Activated T-helper 17 cell treated with anti-CD3 and anti-CD28 coated beads, Interleukin-2, amount 50 U/mL, for 72 hours (primary cell): ENCODE results near the gene ACACB. TPM values are rescaled to one million over a fixed set of nuclear protein-coding genes. Genes with fewer than 3 reads are reported as not detected.
"Not testable (repeated sequence)": the region's sequence is repeated elsewhere in the genome, so short reads cannot be mapped to it uniquely, and the experiment has no call there.

Source experiments
- ATAC-seq: fragments of 150-1000 bp; cut with Tn5 transposase; replicated peaks from 2 replicates; pipeline ENCODE4 v1.10.0; 2021; ENCODE audit warnings: mild to moderate bottlenecking, moderate library complexity
- H3K27ac Mint-ChIP-seq: one replicate; pipeline ENCODE4 v1.8.0; 2022; ENCODE audit warnings: mixed read lengths
- H3K27me3 Mint-ChIP-seq: one replicate; pipeline ENCODE4 v1.8.0; 2022; ENCODE audit warnings: mixed read lengths
- H3K36me3 Mint-ChIP-seq: one replicate; pipeline ENCODE4 v1.8.0; 2022; ENCODE audit warnings: low read depth, mild to moderate bottlenecking, mixed read lengths
- H3K4me1 Mint-ChIP-seq: one replicate; pipeline ENCODE4 v1.8.0; 2022; ENCODE audit warnings: mixed read lengths
- H3K4me3 Mint-ChIP-seq: one replicate; pipeline ENCODE4 v1.8.0; 2022; ENCODE audit warnings: mild to moderate bottlenecking, mixed read lengths
- H3K9me3 Mint-ChIP-seq: one replicate; pipeline ENCODE4 v1.8.0; 2022; ENCODE audit warnings: mixed read lengths
- total RNA-seq, 2 donors: library from RNA; stranded (reverse); gene quantifications; one replicate each; pipeline ENCODE4 v1.2.3, GENCODE V29; 2022

The ACACB gene
- total RNA-seq, 2 donors from 2014 or later: 7.4 to 17.3 TPM

- Mint-ChIP-seq H3K4me1 (no peaks in the 10 kb centered on the region), H3K27me3 (no peaks in the 10 kb centered on the region), H3K4me3 (no peak overlapping the region), H3K36me3 (peaks cover 39% of the 10 kb centered on the region), H3K9me3 (no peaks in the 10 kb centered on the region), H3K27ac (no peak overlapping the region)
- ATAC-seq: no peak
Measured at GRCh38 chr12:109167781-109168180, 51.4 kb downstream of the ACACB start.

GRCh38 chr12:109169262-109169661 lies 52.9 kb downstream of the ACACB start:
- no peaks in the 10 kb centered on the region for H3K9me3 Mint-ChIP-seq
- H3K36me3 Mint-ChIP-seq: peaks cover 50% of the 10 kb centered on the region
- H3K4me3 Mint-ChIP-seq: no peak overlapping the region
- H3K27me3 Mint-ChIP-seq: no peaks in the 10 kb centered on the region
- no peaks in the 10 kb centered on the region for H3K4me1 Mint-ChIP-seq
- no peak for ATAC-seq
- no peak overlapping the region for H3K27ac Mint-ChIP-seq

GRCh38 chr12:109169686-109170085 lies 53.3 kb downstream of the ACACB start:
- no peak for ATAC-seq
- Mint-ChIP-seq H3K36me3 (peaks cover 50% of the 10 kb centered on the region), H3K4me3 (no peak overlapping the region), H3K27me3 (no peaks in the 10 kb centered on the region), H3K27ac (no peak overlapping the region), H3K9me3 (no peaks in the 10 kb centered on the region), H3K4me1 (no peaks in the 10 kb centered on the region)

DNA sequence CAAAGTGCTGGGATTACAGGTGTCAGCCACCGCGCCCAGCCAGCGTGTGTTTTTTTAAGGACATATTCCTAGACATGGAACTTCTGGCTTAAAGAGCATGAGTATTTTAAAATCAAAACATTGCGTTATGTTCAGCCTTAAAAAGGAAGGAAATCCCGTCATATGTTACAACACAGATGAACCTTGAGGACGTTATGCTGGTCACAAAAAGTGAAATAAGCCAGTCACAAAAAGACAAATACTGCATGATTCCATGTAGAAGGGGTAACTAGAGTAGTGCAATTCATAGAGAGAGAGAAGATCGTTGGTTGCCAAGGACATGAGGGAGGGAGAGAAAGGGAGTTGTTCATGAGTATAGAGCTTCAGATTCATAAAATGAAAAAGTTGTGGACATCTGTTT lies 53.9 kb downstream of the ACACB start:
- Mint-ChIP-seq H3K27ac (no peak overlapping the region), H3K4me3 (no peak overlapping the region), H3K27me3 (no peaks in the 10 kb centered on the region), H3K36me3 (peaks cover 50% of the 10 kb centered on the region), H3K9me3 (no peaks in the 10 kb centered on the region), H3K4me1 (no peaks in the 10 kb centered on the region)
- ATAC-seq: no peak

DNA sequence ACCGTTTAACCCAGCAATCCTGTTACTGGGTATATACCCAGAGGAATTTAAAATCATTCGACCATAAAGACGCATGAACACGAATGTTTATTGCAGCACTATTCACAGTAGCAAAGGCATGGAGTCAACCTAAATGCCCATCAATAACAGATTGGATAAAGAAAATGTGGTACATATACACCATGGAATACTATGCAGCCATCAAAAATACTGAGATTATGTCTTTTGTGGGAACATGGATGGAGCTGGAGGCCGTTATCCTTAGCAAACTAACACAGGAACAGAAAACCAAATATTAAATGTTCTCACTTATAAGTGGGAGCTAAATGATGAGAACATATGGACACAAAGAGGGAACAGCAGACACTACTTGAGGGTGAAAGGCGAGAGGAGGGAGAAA lies 56.4 kb downstream of the ACACB start:
- H3K9me3 Mint-ChIP-seq, H3K4me1 Mint-ChIP-seq, H3K4me3 Mint-ChIP-seq, H3K27me3 Mint-ChIP-seq, H3K27ac Mint-ChIP-seq, ATAC-seq: not testable (repeated sequence)
- H3K36me3 Mint-ChIP-seq: peaks cover 48% of the 10 kb centered on the region

DNA sequence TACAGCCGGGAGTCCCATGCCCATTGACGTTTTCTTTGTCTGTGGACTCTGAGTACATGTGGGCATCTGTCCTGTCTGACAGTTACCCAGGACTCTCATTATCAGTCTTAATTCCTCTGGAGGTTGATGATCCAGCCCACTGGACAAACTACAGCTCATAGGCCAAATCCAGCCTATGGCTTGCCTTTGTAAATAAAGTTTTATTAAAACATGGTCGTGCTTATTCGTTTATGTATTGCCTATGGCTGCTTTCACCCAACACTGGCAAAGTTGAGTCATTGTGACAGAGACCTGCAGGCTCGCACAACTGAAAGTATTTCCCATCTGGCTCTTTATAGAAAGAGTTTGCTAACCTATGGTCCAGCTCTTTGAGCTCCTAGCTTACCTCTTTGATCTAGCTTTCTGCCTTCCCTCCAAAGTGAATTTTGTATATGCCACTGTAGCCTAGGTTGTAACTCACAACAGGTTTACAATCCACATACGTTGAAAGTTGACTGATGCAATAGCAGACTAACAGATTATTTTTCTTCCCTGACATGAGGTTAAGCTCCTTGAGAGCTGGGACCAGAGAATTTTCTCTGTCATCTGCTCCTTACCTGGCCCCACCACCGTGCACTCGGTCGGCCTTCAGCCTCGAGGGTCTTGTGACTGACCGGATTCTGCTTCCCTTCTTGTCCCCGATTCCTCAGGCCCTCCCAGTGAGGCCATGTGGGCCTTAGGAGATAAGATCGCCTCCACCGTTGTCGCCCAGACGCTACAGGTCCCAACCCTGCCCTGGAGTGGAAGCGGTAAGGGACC lies 57.3 kb downstream of the ACACB start:
- peaks cover 46% of the 10 kb centered on the region for H3K36me3 Mint-ChIP-seq
- H3K27me3 Mint-ChIP-seq: no peaks in the 10 kb centered on the region
- no peak for ATAC-seq
- H3K4me1 Mint-ChIP-seq: no peaks in the 10 kb centered on the region
- no peak overlapping the region for H3K4me3 Mint-ChIP-seq
- H3K9me3 Mint-ChIP-seq: no peaks in the 10 kb centered on the region
- H3K27ac Mint-ChIP-seq: no peak overlapping the region

DNA sequence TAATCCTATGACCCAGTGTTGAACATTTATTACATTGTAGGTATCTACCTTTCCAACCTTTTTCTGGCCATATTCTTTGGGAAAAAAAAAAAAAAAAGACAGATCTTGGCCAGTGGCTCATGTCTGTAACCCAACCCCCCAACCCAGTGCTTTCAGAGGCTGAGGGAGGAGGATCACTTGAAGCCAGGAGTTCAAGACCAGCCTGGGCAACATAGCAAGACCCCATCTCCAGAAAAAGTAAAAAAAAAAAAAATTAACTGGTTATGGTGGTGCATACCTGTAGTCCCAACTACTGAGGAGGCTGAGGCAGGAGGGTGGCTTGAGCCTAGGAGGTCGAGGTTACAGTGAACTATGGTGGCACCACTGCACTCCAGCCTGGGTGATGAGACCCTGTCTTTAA lies 58.1 kb downstream of the ACACB start:
- Mint-ChIP-seq H3K36me3 (peaks cover 48% of the 10 kb centered on the region), H3K27me3 (no peaks in the 10 kb centered on the region), H3K9me3 (no peaks in the 10 kb centered on the region), H3K4me3 (no peak overlapping the region), H3K4me1 (no peaks in the 10 kb centered on the region), H3K27ac (no peak overlapping the region)
- no peak for ATAC-seq

GRCh38 chr12:109178532-109178931 lies 62.1 kb downstream of the ACACB start:
- Mint-ChIP-seq H3K36me3 (peaks cover 41% of the 10 kb centered on the region), H3K4me3 (no peak overlapping the region), H3K4me1 (no peaks in the 10 kb centered on the region), H3K27me3 (no peaks in the 10 kb centered on the region), H3K27ac (no peak overlapping the region), H3K9me3 (no peaks in the 10 kb centered on the region)
- no peak for ATAC-seq

- no peak for ATAC-seq
- Mint-ChIP-seq H3K27me3 (no peaks in the 10 kb centered on the region), H3K36me3 (peaks cover 43% of the 10 kb centered on the region), H3K4me1 (no peaks in the 10 kb centered on the region), H3K27ac (no peak overlapping the region), H3K4me3 (no peak overlapping the region), H3K9me3 (no peaks in the 10 kb centered on the region)
Measured at GRCh38 chr12:109179927-109180326, 63.5 kb downstream of the ACACB start.

DNA sequence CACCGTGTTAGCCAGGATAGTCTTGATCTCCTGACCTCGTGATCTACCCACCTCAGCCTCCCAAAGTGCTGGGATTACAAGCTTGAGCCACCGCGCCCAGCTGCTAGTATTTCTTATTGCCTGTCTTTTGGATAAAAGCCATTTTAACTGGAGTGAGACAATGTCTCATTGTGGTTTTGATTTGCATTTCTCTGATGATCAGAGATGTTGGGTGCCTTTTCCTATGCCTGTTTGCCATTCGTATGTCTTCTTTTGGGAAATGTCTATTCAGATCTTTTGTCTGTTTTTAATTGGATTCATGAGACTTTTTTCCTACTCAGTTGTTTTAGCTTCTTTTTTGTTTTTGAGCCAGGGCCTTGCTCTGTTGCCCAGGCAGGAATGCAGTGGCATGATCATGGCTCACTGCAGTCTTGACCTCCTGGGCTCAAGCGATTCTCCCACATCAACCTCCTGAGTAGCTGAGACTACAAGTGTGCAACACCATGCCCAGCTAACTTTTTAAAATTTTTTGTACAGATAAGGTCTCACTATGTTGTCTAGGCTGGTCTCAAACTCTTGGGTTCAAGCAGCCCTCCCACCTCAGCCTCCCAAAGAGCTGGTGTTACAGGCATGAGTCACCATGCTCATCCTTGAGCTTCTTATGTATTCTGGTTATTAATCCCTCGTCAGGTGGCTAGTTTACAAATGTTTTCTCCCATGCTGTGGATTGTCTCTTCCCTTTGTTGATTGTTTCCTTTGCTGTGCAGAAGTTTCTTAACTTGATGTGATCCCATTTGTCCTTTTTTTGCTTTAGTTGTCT lies 65.9 kb downstream of the ACACB start:
- H3K9me3 Mint-ChIP-seq: no peaks in the 10 kb centered on the region
- no peaks in the 10 kb centered on the region for H3K4me1 Mint-ChIP-seq
- peaks cover 48% of the 10 kb centered on the region for H3K36me3 Mint-ChIP-seq
- no peak for ATAC-seq
- H3K27me3 Mint-ChIP-seq: no peaks in the 10 kb centered on the region
- H3K27ac Mint-ChIP-seq: peak overlapping the region; percentile 43
- H3K4me3 Mint-ChIP-seq: no peak overlapping the region

DNA sequence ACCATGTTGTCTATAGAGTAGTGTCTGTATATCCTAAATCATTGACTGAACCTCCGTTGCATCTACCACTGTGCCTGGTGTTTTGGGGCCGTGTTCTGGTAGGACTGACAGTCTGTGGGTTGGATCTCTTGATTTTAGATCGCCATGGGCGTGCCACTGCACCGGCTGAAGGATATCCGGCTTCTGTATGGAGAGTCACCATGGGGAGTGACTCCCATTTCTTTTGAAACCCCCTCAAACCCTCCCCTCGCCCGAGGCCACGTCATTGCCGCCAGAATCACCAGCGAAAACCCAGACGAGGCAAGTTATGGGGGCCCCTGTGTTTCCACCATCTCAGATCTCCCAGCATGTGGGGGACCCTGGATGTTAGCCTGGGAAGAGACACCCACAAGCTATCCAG lies 69.1 kb downstream of the ACACB start:
- Mint-ChIP-seq H3K4me3 (no peak overlapping the region), H3K27ac (no peak overlapping the region), H3K36me3 (peaks cover 29% of the 10 kb centered on the region), H3K27me3 (no peaks in the 10 kb centered on the region), H3K4me1 (no peaks in the 10 kb centered on the region), H3K9me3 (no peaks in the 10 kb centered on the region)
- no peak for ATAC-seq

DNA sequence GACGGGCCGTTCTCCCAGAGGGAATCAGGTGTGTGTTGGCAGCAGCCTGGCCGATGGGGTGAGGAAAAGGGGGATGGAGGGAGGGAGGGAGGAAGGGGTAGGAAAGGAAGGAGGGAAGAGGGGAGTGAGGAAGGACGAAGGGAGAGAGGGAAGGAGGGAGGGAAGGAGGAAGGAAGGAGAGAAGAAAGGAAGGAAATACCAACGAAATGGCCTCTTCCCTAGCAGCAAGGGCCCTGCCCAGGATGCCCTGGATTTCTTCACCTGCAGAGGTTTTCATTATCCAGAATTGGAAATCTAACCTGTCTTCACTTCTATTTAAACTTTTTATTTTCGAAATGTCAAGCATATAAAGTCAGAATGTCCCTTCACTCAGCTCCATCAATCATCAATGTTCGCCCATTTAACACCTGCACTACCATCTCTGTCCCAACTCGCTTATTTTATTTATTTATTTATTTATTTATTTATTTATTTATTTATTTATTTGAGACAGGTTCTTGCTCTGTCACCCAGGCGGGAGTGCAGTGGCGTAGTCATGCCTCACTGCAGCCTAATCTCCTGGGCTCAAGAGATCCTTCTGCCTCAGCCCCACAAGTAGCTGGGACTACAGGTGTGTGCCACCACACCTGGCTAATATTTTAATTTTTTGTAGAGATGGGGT lies 70.7 kb downstream of the ACACB start:
- peaks cover 17% of the 10 kb centered on the region for H3K36me3 Mint-ChIP-seq
- H3K27ac Mint-ChIP-seq: no peak overlapping the region
- no peaks in the 10 kb centered on the region for H3K9me3 Mint-ChIP-seq
- H3K27me3 Mint-ChIP-seq: no peaks in the 10 kb centered on the region
- no peaks in the 10 kb centered on the region for H3K4me1 Mint-ChIP-seq
- ATAC-seq: no peak
- H3K4me3 Mint-ChIP-seq: no peak overlapping the region

DNA sequence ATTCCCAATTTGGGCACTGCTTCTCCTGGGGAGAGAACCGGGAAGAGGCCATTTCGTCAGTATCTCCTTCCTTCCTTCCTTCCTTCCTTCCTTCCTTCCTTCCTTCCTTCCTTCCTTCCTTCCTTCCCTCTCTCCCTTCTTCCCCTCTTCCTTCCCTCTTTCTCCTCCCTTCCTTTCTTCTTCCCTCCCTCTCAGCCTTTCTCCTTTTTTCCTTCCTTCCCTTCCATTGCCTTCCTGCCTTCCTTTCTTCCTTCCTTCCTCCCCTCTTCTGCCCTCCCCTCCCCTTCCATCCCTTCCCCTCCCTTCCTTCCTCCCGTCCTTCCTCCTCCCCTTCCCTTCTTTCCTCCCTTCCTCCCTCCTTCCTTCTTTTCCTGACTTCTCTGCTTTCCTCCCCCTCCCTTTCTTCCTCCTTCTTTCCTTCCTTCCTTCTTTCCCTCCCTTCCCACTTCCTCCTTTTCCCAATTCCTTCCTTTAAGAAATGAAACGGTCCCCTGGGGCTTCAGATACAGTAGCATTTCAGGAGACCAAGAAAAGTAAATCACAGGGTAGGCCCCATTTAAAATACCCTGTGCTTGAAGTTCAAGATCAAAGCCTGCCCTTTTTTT lies 71.8 kb downstream of the ACACB start:
- Mint-ChIP-seq H3K4me1 (no peaks in the 10 kb centered on the region), H3K9me3 (no peaks in the 10 kb centered on the region), H3K27me3 (no peaks in the 10 kb centered on the region)

DNA sequence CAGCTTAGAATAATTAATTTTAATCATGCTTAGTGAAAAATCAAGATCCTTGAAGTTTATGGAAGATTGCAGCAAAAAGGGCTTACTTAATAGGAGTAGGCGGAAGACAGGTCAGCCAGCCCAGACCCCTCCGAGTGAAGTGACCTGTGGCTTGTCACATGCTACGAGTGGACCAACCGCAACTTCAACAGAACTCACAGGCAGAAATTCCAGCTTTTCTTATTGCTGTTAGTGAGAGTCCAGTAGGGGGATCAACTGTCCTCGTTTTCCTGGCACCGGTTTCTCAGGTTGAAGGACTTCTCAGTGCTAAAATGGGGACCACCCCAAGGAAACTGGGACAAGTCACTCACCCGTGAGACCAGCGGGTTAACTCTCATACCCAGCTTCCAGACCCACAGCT lies 72.9 kb downstream of the ACACB start:
- H3K36me3 Mint-ChIP-seq: peaks cover 18% of the 10 kb centered on the region
- no peak overlapping the region for H3K27ac Mint-ChIP-seq
- no peak for ATAC-seq
- H3K4me3 Mint-ChIP-seq: no peak overlapping the region
- H3K4me1 Mint-ChIP-seq: no peaks in the 10 kb centered on the region
- H3K27me3 Mint-ChIP-seq: no peaks in the 10 kb centered on the region
- H3K9me3 Mint-ChIP-seq: no peaks in the 10 kb centered on the region

More for the DNA sequence above, 71.8 kb downstream of the ACACB start:
- Mint-ChIP-seq H3K27ac (no peak overlapping the region), H3K36me3 (peaks cover 13% of the 10 kb centered on the region), H3K4me3 (no peak overlapping the region)
- ATAC-seq: no peak
